Activated CD8-positive, alpha-beta memory T cell treated with anti-CD3 and anti-CD28 coated beads for 48 hours (primary cell): Measurements from ENCODE around the gene COG5.

Experiments
- DNase-seq, 3 experiments: peaks; one replicate each; pipeline ENCODE4 v3.0.0-alpha.2; 2020; ENCODE audit warnings: low read depth in 2 of 3, low spot score in 2 of 3

Gene COG5

GRCh38 chr7:107201795-107202450 is 361.8 kb downstream of the COG5 start:
- DNase-seq = no peak

DNA sequence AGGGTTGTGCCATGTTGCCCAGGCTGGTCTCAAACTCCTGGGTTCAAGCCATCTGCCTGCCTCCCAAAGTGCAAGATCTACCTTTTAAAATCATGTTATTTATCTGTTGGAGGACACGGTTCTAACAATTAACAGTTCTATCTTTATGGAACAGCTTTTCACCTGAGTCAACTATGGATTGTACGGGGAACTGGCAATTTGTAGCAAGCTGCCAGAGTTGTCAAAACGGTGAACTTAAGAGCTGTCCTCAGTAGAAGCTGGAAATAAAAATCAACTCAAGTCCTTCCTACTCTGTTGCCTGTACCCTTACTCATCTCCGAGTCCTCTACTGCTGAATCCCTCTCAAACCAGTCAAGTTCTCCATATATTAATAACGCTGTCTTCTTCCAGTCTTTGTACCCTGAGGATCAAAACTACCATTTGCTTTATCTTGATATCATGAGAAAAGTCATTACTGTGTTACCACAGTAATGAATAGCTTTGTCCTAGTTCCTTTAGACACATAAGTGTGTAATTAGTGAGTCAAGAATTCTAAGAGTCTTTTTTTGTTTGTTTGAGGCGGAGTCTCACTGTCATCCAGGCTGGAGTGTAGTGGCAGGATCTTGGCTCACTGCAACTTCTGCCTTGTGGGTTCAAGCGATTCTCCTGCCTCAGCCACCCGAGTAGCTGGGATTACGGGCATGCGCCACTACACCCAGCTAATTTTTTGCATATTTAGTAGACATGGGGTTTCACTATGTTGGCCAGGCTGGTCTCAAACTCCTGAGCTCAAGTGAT is 366.7 kb downstream of the COG5 start:
- DNase-seq = no peak

DNA sequence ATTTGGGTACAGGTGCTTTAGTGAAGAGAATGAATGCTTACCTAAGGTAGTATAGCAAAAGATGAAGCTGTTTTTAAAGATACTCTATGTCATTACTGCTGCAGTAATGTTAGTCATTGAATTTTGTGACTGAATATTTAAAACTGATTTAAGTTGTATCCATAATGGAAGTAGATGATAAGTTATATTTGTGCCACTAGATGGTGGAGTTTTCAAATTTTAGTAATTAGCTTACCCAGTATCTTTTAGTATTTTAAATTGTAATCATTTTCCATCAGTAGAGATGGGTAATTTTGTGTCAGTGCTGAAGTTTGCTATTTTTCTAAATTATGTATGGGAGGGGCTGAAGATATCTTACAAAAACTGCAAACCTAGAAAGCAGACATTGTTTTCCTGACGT is 369.7 kb downstream of the COG5 start:
- no peak for DNase-seq

- no peak for DNase-seq
These were observed 373.6 kb downstream of the COG5 start for GRCh38 chr7:107190090-107190489.

- DNase-seq = no peak
These were observed 375.9 kb downstream of the COG5 start for GRCh38 chr7:107187774-107188173.

DNA sequence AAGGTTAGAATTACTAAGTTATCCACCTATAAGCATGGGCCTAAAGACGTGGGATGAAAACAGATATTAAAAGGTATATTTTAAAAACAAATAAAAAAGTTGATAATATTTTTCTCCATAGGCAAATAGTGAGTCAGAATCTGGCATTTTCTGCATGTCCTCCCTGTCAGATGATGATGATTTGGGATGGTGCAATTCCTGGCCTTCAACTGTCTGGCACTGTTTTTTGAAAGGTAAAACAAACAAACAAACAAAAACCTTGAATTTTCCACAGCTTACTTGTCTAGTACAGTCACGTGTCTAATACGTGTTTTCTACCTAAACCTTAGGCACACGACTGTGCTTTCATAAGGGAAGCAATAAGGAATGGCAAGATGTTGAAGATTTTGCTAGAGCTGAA is 377.5 kb downstream of the COG5 start:
- no peak for DNase-seq

- no peak for DNase-seq
These were observed 378.0 kb downstream of the COG5 start for GRCh38 chr7:107185716-107186115.

DNA sequence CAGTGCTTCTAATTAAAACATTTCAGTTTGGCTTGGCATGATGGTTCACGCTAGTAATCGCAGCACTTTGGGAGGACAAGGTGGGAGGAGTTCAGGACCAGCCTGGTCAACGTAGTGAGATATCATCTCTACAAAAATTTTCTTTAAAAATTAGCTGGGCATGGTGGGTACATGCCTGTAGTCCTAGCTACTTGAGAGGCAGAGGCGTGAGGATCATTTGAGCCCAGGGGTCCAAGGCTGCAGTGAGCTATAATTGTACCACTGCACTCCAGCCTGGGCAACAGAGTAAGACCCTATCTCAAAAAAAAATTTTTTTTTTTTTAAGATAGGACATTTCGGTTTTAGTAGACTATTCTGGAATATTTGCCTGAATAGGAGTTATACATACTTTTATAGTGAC is 382.5 kb downstream of the COG5 start:
- no peak for DNase-seq

- DNase-seq = peak in 2 of 3 experiments; percentile 40 to 48
These were observed 383.3 kb downstream of the COG5 start for GRCh38 chr7:107180378-107180777.

- DNase-seq = no peak
These were observed 384.2 kb downstream of the COG5 start for GRCh38 chr7:107179326-107180164.

GRCh38 chr7:107173691-107174406 is 389.9 kb downstream of the COG5 start:
- no peak for DNase-seq

- no peak for DNase-seq
These were observed 390.5 kb downstream of the COG5 start for GRCh38 chr7:107173191-107173590.

DNA sequence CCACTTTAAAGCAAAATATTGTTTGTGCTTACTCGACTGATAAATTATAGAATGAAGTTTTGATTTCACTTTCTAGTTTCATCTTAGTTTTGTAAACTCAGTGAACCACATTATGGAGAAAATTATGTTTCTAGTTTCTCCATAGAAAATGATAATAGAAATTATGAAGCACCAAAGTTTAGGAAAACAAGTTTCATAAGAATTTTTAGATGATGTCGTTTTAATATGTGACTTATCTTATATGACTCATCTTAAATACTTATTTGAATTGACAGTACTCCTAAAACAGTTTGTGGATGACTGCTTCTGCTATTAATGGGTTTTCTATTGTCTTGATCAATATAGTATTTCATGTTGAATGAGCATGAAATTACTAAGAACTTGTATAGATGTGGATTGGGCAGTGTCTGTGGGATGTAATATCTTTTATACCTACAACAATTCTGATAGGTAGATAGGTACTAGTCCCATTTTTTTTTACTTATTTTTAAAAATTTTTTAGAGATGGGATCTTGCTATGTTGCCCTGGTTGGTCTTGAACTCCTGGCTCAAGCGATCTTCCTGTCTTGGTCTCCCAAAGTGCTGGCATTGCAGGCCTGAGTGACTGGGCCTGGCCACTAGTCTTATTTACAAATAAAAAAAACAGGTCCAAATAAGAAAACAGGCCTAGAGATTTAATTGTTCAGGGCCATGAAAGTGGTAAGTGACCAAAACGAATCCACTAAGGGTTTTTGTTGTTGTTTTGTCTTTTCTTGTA is 391.3 kb downstream of the COG5 start:
- DNase-seq = no peak

GRCh38 chr7:107171496-107171895 is 392.2 kb downstream of the COG5 start:
- DNase-seq = no peak

DNA sequence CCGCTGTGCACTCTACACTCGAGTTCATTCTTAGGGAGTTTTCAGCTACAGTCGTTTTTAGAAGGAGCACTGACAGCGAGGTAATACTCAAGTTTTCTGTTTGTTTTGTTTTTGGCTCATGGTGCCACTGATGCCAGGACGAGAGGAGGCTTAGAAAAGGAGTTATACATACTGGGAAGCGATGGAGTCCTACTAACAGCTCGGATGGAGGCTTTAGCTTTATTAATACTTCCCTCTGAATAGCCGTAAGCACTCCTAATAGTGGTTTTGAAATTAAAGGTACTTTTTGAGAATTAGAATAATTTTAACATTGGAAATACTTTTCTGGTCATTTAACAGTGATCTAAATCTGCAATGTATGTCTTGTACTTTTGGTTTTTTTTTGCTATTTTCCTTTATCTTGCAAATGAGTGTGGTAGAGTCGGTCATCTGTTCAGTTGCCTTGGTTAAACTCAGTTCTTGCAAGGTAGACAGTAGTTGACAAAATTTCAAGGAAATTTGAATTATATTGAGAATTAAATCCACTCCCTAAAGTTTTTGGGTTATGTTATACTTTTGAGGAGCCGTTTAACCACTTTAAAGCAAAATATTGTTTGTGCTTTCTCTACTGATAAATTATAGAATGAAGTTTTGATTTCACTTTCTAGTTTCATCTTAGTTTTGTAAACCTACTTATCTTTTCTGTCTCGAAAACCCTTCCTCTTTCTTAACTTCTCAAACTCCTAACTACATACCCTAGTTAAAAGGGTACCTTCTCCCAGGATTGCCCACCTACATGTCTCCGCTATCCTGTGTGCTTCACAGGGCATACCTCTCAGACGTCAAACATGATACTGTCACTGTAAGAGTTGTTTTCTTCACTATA is 393.4 kb downstream of the COG5 start:
- DNase-seq = no peak

DNA sequence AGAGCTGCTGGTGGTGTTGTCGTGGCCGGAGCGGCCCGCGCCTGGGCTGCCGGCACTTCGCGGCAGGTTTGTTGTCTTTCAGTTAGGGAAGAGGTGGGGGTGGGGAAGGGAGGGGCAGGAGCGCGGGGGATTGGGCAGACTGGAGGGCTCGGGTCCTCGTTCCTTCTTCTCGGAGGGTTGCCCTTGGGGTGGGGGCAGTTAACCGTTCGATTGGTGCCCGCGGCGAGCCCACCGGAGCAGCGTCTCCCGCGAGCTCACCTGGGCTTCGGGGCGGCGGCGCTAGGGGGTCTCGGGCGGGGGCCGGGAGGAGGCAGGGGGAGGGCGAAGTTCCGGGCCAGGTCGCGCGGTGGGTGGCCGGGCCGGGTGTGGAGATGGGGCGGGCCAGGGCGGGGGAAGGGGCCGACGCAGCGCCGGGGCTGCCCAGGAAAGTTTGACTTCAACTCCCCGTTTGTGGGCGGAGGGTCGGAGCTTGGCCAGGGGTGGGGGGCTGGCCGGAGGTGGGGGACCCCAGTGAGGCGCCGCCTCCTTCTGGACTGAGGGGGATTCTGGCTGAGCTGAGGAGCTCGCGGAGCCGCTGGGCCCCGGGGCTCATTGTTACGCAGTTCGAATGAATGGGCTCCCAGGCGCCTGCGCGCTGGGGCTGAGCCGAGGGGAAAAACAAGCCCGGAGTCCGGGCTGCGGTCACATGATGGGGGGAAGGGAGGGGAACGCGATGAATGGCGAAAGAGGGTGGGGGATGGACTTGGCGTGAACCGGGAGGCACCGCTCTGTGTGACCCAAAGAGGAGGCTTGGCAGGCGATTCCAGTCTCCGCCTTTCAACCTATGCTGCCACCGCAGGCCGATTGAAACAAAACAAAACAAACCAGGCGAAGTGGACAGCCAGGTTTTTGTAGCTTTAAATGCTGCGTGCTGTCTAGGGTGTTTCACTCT is 394.3 kb downstream of the COG5 start:
- DNase-seq = peak; percentile 71 to 81 (median 76)

DNA sequence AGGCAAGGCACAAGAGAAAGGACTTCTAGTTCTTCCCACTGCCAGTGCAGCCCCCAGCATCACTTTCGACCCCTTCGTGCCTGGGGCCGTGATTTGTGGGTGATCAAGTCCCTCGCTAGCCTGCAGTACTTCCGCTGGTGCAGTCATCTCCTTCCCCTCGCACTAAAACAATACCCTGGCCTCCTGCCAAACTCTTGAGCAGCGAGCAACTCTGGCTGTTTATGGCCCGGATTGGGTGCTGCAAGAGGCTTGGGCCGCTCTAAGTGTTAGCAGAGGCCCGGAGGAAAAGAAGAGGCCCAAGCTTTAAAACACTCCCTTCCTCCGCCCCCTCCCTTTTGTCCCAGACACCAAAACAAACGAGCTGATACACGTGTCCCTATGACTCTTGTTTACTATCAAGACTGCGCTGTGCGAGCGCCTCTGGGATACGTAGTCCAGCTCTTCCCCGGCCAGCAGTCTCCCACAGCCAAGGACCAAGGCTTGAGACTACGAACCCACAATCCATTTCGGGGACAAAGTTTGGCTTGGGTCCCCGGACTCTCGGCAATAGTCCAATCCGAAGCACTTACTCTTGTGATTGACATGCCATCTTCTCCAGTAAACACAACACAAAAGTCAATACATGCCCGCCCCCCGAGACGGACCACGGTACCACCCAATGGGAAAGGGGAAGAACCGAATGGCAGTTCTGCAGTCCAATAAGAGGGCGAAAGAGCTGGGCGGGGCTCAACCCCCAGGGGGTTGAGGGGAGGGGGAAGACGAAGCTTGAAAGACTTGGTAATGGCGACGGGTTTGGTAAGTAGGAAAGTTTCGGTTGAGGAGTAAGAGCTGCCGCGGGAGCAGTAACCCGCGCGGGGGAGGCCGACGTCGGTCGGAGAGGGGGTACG is 395.2 kb downstream of the COG5 start, which contains the start of gene HBP1:
Gene HBP1, plus strand, starts transcription at position 771 of the 887 bp plus-strand sequence. CDS start 10,891 bp downstream, outside the sequence.
- peak; percentile 66 to 92 (median 88) for DNase-seq
